ENCODE measurements around the gene LRRTM4. TPM values are rescaled to one million over a fixed set of nuclear protein-coding genes. Genes with fewer than 3 reads are reported as not detected.

The LRRTM4 gene
- total RNA-seq, 2 donors from 2014 or later = 7.0 to 21.1 TPM

DNA sequence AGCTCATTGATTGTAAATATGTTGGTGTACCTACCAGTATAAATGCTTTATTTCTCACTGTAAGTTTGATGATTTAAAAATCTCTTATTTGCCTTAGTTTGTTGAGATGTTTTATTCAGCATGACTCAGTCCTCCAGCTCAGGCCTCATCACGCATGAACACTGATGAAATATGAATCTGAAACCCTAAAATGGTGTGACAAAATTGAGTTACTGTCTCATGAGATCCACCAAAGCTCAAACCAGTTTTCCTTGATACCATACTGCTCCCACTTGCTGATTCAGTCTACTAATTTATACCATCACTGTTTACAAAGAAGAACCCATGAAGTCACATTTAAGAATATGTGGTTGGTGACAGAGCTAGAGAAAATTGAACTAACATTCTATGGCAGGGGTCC lies 524.9 kb downstream of the LRRTM4 start:
- Mint-ChIP-seq H3K27ac (no peak overlapping the region), H3K4me1 (peaks cover 5% of the 10 kb centered on the region), H3K4me3 (no peak overlapping the region), H3K36me3 (ENCODE audit: low read depth) (peaks cover 5% of the 10 kb centered on the region), H3K9me3 (peaks cover 2% of the 10 kb centered on the region), H3K27me3 (ENCODE audit: insufficient read depth) (no peaks in the 10 kb centered on the region)
- H3K4me3 ChIP-seq (ENCODE audit: low read length) = no peak overlapping the region
- no peaks in the 10 kb centered on the region for H3K27me3 ChIP-seq (ENCODE audit: control insufficient read depth, insufficient read depth, low read length, poor library complexity, severe bottlenecking)
- H3K9ac ChIP-seq (ENCODE audit: extremely low read depth, low read length, poor library complexity, severe bottlenecking) = no peak overlapping the region
- H3K27ac ChIP-seq (ENCODE audit: low read depth, low read length) = no peak overlapping the region
- TF ChIP-seq CTCF (conservative IDR thresholded peaks at IDR 0.05) = no peak
- no peaks in the 10 kb centered on the region for H3K36me3 ChIP-seq (ENCODE audit: control insufficient read depth, insufficient read depth, low read length)
- WGBS, 2 experiments (ENCODE audit: insufficient coverage in 1 of 2, insufficient read length in 1 of 2) = 94 to 100% methylated on average over 1 of the region's 1 CpG
- H3K9me3 ChIP-seq (ENCODE audit: control insufficient read depth, low read length) = peaks cover 3% of the 10 kb centered on the region
- H3K4me1 ChIP-seq (ENCODE audit: control insufficient read depth, insufficient read depth, low read length) = no peaks in the 10 kb centered on the region
- DNase-seq = no peak

DNA sequence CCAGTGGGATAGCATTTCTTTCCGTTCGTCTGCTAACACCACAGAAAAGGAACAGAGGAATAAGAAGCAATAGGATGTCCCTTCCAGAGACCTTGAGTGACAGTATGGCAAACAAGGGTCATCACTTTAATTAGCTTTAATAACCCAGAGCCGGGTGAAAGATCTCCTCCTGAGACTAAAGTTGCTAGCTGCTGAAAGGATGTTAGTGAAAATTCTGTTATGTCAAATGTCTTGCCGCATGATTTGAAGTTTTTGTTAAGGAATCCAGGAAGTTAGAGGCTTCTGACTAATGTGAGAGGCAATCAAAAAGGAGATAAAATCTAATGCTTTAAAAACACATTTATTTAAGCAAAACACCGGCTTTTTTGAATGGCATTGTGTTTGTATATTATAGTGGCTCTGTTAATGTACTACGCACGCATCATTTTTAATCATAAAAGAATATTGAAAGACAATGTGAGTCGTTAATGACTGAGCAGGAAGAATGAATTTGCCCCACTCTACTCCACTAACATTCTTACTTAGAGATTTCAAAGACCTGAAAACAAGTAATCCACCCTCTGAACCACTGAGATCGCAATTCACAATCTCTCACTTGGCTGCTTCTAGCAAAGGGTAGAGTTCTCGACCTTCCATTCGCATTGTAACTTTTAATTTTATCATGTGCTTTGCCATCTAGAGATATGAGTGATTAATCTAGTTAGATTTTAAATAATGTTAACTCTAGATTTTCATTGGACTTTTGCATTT lies 536.6 kb downstream of the LRRTM4 start:
- 7 to 34% methylated on average over 4 to 8 of the region's 11 CpGs for WGBS, 2 experiments (ENCODE audit: insufficient coverage in 1 of 2, insufficient read length in 1 of 2)
- peaks cover 36% of the 10 kb centered on the region for H3K4me1 Mint-ChIP-seq
- Histone ChIP-seq H3K4me1 (ENCODE audit: control insufficient read depth, insufficient read depth, low read length) (peaks cover 6% of the 10 kb centered on the region), H3K4me3 (ENCODE audit: low read length) (no peak overlapping the region), H3K9ac (ENCODE audit: extremely low read depth, low read length, poor library complexity, severe bottlenecking) (no peak overlapping the region), H3K9me3 (ENCODE audit: control insufficient read depth, low read length) (peaks cover 3% of the 10 kb centered on the region), H3K27ac (ENCODE audit: low read depth, low read length) (peak overlapping the region; percentile 64), H3K36me3 (ENCODE audit: control insufficient read depth, insufficient read depth, low read length) (no peaks in the 10 kb centered on the region), H3K27me3 (ENCODE audit: control insufficient read depth, insufficient read depth, low read length, poor library complexity, severe bottlenecking) (no peaks in the 10 kb centered on the region)
- peaks cover 2% of the 10 kb centered on the region for H3K36me3 Mint-ChIP-seq (ENCODE audit: low read depth)
- peak; percentile 49 for DNase-seq
- H3K4me3 Mint-ChIP-seq = no peak overlapping the region
- H3K27ac Mint-ChIP-seq = peak overlapping the region; percentile 80
- no peak for TF ChIP-seq CTCF (conservative IDR thresholded peaks at IDR 0.05)
- H3K27me3 Mint-ChIP-seq (ENCODE audit: insufficient read depth) = no peaks in the 10 kb centered on the region
- H3K9me3 Mint-ChIP-seq = no peaks in the 10 kb centered on the region

- Mint-ChIP-seq H3K9me3 (no peaks in the 10 kb centered on the region), H3K4me1 (peaks cover 39% of the 10 kb centered on the region), H3K36me3 (ENCODE audit: low read depth) (peaks cover 2% of the 10 kb centered on the region), H3K27ac (peak overlapping the region; percentile 45), H3K4me3 (peak overlapping the region; percentile 15), H3K27me3 (ENCODE audit: insufficient read depth) (no peaks in the 10 kb centered on the region)
- no peak overlapping the region for H3K4me3 ChIP-seq (ENCODE audit: low read length)
- H3K4me1 ChIP-seq (ENCODE audit: control insufficient read depth, insufficient read depth, low read length) = peaks cover 6% of the 10 kb centered on the region
- peak; percentile 46 for DNase-seq
- H3K36me3 ChIP-seq (ENCODE audit: control insufficient read depth, insufficient read depth, low read length) = no peaks in the 10 kb centered on the region
- 67% methylated on average over 2 of the region's 2 CpGs; no CpG with 5 or more reads in 1 of the 2 experiments for WGBS, 2 experiments (ENCODE audit: insufficient coverage in 1 of 2, insufficient read length in 1 of 2)
- no peak overlapping the region for H3K27ac ChIP-seq (ENCODE audit: low read depth, low read length)
- no peaks in the 10 kb centered on the region for H3K27me3 ChIP-seq (ENCODE audit: control insufficient read depth, insufficient read depth, low read length, poor library complexity, severe bottlenecking)
- no peaks in the 10 kb centered on the region for H3K9me3 ChIP-seq (ENCODE audit: control insufficient read depth, low read length)
- no peak for TF ChIP-seq CTCF (conservative IDR thresholded peaks at IDR 0.05)
- no peak overlapping the region for H3K9ac ChIP-seq (ENCODE audit: extremely low read depth, low read length, poor library complexity, severe bottlenecking)
These were observed 537.8 kb downstream of the LRRTM4 start for GRCh38 chr2:76984359-76984758.

Data from endodermal cell (in vitro differentiated cells).